COR-L47 (cell line): Measurements from ENCODE around the gene KLF7.
A peak's percentile ranks its signal among the peaks of the same experiment; 100 is the strongest.

Experiments
- DNase-seq: peaks from one replicate; lab custom pipeline; 2025; lab: John Stamatoyannopoulos, UW

Gene KLF7

DNA sequence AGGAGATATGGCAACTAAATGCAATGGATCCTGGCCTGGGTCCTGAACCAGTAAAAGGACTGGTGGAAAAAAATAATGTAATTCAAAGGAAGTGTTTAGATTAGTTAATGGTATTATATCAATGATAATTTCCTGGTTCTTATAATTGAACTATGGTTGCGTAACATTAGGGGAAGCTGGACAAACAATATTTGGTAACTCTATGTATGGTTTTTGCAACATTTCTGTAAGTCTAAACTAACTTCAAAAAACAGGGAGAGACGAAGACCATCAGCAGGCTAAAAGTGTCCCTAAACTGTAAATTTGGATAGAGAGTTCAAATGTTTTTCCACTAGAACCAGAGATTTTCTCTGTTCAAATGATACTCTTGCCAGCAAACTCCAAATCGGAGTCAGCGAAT, 36.9 kb downstream of the KLF7 start:
- DNase-seq, result no peak

DNA sequence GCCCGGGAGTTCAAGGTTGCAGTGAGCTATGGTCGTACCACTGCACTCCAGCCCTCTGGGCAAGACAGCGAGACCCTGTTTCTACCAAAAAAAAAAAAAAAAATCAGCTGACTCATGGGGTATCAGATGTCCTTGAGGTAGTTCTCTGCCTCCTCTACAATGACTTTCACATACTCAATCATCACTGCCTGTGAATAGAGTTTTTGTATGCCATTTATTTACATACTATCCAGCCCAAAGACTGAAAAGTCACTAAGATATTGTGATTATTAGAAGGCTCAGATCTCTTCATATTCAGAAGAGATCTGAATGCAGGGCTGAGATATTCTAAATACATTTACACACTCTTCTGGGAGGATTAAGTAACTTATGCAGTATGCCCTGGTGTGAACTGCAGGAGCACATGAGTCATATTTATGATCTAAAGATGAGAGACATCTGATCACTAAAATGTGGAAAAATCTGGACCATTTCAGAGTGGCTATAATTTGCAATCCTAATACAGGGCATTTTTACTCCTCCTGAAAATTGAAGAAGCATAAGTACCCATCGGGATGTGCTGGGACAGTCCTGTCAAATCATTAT, 38.9 kb downstream of the KLF7 start:
- no peak for DNase-seq

- DNase-seq, result no peak
These were observed 41.9 kb downstream of the KLF7 start for GRCh38 chr2:207123776-207124391.

- no peak for DNase-seq
These were observed 42.4 kb downstream of the KLF7 start for GRCh38 chr2:207123335-207123744.

- no peak for DNase-seq
These were observed 43.0 kb downstream of the KLF7 start for GRCh38 chr2:207122651-207123334.

DNA sequence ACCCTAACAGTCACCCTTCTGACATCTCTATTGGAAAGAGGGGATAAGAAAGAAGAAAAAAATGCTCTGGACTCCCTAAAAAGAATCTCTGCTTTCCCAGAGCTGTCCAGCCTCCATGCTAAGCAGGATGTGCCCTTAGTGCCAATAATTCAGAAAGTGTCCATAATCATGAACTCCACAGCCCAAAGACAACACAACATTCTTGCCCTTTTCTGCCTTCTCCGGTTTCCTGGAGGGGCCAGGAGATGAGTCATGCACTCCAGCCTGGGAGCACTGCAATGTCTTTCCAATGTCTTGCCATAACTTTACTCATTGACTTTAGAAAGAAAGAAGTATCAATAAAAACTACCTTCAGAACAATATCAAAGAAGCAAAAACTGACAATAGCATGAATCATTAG, 44.0 kb downstream of the KLF7 start:
- no peak for DNase-seq

GRCh38 chr2:207119048-207119447, 46.7 kb downstream of the KLF7 start:
- DNase-seq, result no peak

DNA sequence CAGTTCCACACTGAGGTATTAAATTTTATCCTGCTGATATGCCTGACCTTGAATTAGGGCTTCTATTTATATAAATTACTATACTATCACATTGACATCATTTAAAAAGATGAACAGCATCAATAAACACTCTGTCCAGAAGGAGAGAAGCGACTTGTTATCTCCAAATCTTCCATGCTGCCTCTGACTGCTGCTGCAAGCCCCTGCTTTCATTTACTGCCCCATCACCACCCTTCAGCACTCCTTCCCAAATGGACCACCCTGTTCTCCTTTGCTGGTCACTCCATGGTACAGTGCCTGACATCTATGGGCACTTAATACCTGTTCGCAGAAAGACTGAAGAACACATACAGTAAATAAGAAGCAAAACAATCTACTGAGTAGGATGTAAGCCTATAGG, 48.1 kb downstream of the KLF7 start:
- no peak for DNase-seq

DNA sequence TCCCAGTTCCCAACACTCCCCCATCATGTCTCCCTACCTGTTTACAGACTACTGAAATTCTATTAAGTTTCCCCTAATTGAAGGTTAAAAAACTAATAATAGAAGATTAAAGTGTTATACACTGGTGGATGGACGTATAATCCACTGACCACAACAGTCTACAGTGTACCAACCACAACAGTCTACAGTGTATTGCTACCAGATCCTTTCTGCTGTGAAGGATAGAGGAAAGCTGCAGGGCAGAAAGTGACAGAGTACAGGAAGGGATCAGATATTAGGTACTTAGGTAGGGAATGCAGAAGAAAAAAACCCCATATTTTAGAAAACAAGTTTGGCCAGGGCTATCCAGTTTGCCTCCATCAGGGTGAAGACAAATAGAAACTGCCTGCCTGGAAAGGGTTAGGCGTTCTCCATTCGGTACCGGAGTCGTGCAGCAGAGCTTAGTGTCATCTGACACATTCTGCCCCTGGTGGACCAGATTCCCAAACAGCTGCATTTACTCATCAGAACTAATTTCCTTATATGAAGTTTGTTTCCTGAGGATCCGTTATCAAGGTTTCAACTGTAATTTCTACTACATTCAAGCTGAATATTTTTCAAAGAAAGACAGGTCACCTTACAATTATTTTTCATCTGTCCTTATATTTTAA, 49.9 kb downstream of the KLF7 start:
- DNase-seq, result no peak

GRCh38 chr2:207113414-207113813, 52.3 kb downstream of the KLF7 start:
- peak; percentile 64 for DNase-seq

GRCh38 chr2:207112785-207113184, 53.0 kb downstream of the KLF7 start:
- no peak for DNase-seq

DNA sequence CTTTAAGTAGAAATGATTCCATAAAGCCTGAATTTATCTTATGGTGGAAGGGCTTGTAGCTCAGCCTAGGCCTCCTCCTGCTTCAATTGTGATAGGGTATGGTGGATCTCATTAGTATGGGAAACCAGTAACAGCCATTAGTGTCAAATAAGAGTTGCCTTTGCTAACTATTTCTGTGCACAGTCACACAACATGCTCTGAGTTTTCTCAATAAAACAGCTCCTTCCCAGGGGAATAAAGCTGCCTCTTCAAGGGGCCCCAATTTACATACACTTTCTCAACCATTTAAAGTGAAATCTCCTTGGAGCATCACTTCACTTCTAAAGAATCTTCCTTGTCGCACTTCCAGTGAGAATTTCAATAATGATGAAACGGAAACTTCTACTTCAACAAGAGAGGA, 53.4 kb downstream of the KLF7 start:
- no peak for DNase-seq

DNA sequence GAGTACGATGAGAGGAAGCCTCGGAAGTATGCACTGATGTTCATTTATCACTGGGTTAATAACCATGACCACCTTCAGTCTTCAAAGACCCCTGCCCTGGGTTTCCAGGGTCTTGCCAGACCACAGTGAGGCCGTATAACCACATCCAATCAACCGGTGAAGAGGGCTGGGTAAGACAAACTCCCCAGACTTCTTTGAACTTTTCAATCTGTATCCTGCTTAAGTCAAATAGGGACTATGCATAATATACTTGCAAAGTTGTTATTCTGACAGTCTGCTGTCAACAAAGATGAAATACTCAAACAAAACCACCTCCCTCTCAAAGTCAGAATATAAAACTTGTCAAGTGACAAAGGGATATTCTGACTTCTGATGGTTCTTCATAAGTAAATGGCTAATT, 54.0 kb downstream of the KLF7 start:
- no peak for DNase-seq

GRCh38 chr2:207110715-207111114, 55.0 kb downstream of the KLF7 start:
- no peak for DNase-seq

- DNase-seq, result no peak
These were observed 55.4 kb downstream of the KLF7 start for GRCh38 chr2:207110310-207110709.

- no peak for DNase-seq
These were observed 56.0 kb downstream of the KLF7 start for GRCh38 chr2:207109768-207110167.

DNA sequence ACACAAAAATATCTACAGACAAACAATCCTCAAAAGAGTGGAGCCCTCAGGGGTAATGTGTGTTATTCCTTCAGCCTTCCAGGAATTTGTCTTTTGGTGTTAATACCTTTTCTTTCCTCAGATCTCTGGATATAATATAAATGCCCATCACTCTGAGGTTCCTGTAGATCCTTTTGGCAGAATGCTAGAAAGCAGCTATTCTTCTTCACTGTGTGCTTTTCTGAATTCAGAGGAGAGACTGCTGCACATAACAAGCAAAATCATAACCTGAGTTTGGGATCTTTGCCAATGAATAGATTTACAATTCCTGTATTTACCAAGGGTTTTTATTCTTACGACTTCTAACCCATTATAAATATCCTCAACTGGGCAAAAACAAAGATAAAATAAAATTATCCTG, 57.3 kb downstream of the KLF7 start:
- DNase-seq, result no peak

DNA sequence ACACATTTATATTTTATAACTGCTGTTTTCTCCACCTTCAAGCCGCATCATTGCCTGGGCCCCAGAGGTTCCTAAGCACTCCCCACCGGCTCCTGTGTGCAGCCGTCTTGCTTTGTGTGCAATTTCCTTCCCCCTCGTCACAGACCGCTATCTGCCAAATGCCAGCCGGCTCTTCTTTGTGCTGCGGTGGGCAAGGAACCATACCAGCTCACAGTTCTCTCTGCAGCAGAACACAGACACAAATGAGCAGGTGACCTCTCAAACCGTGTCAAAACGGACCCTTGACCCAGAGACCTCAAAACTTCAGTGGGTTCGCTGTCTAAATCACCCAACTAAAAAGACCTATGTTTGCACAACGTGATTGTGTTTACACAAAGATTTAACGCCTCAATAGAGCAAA, 58.2 kb downstream of the KLF7 start:
- DNase-seq, result peak; percentile 63

DNA sequence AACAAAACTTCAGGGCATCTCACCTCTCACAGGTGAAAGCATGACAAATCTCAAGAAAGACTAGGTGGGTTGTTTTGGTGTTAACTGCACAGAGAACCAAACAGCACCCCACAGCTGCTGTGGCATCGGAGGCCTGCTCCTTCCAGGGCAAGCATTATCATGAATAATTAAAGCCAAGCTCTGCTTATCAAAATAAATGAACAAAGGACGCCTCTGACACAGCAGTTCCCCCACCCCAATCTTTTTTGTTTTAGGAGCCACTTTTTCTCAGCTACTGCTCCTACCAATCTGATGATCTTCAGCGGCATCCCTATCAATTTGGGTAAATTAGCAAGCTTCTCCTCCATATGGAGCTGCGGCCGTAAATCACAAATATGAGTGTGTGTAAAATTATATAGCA, 58.6 kb downstream of the KLF7 start:
- no peak for DNase-seq

DNA sequence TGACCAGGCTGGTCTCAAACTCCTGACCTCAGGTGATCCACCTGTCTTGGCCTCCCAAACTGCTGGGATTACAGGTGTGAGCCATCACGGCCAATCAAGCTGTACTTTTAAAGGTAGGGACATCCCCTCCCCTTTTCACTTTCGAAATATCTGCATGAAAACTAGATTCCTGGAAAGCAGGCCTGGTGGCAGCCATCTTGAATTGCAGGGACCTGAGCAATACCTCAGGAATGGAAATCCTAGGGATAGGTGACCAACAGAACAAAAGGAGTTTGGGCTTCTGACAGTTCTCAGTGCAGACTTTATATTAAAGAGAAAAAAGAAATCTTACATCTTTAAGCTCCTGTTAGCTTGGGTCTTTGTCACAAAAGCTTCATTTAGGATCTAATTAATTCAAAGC, 62.6 kb downstream of the KLF7 start:
- no peak for DNase-seq

DNA sequence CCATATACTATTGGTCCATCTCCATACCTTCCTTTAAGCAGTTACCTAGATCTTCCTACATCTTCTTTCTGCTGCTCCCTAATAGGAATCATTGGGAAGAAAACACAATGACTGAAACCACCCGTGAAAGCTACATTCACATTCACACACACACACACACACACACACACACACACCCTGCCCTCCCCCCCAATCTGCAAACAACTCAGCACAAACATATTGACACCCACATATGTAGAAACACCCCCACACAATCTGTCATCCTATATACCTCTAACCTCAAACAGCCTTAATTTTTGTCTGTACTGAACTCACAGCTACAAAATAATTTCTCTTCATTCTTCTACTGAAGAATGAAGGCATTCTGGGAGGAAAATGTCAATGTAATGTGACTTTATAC, 63.8 kb downstream of the KLF7 start:
- DNase-seq, result no peak

- DNase-seq, result no peak
These were observed 68.5 kb downstream of the KLF7 start for GRCh38 chr2:207097278-207097677.

- DNase-seq, result no peak
These were observed 69.8 kb downstream of the KLF7 start for GRCh38 chr2:207095963-207096362.
